Cerebellar cortex (tissue), 1 donor: ENCODE results near the gene OSM.
"Not testable (repeated sequence)": the region's sequence is repeated elsewhere in the genome, so short reads cannot be mapped to it uniquely, and the experiment has no call there.

ENCODE experiments used
- DNase-seq: peaks from one replicate; pipeline ENCODE4 v3.0.0-alpha.2; 2015; ENCODE audit warnings: low spot score

The OSM gene

DNA sequence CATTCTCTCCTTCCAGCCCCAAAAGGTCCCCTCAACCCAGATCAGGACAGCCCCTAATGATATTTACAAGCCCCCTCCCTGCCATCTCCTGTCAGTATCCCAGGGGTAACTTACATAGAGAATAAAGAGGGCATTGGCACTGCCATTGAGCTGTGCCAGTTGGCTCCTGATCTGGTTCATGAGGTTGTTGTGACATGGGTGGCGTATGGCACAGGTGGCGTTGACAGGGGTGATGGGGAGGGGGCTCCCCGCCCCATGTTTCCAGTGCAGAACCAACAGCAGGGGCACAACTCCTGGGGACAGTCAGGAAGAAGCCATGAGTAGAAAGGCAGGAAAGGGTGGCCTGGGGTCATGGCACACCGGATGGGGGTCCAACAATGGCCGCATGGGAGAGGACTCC is 22.0 kb downstream of the OSM start:
- no peak for DNase-seq

DNA sequence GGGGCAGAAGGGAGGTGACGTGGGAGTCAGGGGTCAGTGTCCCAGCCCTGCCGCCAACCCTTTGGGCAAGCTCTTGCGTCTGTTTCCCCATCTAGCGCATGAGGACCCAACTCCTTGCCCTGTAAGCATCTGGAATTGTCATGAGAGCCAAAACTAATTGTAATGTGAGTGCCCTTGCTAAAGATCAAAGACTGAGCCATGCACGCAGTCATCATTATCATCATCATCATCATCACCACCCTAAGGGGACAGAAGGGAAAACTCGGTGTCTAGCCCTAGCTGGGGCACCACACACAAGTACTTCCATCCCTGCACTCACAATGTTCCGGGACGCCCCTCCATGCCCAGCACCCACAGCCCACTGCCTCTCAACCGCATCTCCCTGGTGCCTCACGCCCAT is 22.6 kb downstream of the OSM start:
- no peak for DNase-seq

DNA sequence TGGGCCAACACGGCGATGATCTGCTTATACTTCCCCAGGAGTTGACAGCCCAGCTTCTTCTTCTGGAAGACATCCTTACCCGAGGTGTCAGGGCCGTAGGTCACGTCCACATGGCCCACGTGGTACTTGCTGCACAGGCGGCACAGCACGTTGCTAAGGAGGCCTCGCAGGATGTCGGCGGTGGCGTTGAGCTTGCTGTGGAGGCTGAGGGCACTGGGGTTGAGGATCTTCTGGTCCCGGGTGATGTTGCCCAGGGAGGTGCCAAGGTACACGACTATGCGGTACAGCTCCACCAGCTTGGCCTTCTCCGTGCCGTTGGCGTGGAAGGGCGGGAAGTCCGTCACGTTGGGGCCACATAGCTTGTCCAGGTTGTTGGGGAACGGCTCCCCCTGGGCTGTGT is 23.0 kb downstream of the OSM start:
- DNase-seq = no peak

DNA sequence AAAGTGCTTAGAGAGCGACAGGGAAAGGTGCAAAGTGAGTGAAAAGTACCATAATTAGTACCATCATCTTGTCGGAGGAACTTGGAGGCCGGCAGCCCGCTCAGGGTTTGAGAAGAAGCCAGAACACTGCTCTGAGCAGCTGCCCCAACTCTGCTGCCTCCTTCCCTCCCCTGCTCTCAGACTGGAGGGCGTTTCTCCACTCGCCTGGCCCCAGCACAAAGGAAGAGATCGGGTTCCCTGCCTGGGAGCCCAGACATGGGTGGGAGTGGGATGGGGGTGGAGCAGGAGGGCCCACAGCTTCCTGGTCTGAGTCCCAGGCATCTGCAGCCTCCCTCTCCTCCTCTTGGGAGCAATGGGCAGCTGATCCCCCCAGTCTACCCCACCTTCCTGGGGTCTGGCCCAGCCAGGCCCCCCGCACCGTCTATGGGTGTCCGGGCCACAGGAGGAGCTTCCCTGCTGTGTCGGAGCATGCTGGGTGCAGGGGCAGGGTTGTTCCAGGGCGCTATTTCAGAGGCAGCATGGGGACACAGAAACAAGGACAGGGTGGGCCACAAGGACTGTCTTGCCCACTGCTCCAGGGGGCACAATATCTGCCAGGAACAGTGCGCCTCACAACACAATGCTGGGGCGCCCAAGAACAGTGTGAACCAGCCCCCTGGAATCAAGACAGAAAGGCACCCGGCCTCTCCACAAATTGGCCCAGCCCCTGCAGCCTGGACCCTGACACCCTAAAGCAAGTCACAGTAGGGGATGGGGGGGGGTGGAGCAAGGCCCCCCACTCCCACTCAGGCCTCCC is 24.9 kb downstream of the OSM start:
- no peak for DNase-seq

DNA sequence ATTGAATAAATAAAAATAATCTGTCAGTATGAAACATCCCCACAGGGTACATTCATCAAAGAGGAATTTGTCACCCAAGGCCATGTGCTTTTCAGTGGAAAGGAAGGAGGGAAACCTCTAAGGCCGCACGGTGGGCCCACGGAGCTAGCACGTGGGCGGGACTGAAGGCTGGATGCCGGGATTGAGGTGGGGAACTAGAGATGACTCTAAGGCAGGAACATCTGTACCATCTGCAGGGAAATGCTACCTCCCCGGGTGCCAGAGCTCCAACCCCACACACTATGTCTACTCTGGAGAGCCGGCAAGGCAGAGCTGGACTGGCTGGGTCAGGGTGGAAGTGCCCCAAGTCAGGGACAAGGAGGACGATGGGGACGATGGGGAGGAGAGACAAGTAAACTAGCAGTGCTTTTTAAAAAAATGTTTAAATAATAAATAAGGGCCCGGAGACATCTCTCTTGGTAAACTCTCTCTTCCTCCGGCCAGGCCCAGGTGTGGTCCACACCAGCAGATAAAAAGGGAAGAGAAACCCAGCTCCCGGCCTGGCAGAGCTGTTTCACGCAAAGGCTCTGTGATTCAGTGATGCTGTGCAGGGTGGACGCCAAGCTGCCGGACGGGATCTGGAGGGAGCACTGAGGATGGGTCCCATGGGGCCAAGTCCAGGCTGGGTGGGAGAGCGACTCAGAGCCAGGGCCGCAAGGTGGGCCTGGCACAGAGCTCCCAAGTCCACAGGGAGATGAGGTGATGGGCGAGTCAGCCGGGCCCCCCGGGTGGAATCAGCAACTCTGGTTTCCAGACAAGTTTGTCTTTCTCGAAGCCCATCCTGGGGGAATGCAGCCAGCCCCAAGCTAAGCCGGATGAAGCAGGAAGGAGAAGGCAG is 25.9 kb downstream of the OSM start:
- DNase-seq = no peak

DNA sequence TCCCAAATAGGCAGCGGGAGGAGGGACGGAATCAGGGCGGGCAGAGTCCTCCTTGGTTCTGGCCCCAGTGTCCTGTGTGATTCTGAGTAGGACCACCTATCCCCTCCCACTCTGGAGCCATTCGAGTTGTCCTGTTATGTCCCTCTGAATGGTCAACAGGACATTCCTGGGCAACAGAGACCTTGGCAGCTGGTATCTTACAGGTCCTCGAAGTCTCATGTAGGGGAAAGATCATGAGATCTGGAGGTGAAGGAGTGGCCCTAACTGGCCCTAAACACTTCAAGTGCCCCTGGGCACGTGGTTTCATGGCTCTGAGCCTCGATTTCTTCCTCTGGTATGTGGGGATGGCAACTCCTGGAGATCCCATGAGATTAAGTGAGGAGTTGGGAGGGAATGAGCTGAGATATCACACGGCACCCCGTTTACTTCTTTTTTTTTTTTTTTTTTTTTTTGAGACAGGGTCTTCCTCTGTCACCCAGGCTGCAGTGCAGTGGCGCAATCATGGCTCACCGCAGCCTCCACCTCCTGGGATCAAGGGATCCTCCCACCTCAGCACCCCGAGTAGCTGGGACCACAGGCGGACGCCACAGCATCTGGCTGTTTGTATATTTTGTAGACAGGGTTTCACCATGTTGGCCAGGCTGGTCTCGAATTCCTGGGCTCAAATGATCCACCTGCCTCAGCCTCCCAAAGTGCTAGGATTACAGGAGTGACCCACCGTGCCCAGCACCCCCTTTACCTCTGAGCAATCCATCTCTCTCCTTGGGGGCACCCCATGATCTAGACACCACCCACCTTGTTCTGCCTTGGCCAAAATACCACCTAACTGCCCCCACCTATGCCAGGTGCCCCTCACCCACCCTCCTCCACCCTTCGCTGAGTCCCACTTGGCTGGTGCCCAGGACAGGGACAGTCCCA is 26.9 kb downstream of the OSM start:
- DNase-seq = peak; percentile 45

DNA sequence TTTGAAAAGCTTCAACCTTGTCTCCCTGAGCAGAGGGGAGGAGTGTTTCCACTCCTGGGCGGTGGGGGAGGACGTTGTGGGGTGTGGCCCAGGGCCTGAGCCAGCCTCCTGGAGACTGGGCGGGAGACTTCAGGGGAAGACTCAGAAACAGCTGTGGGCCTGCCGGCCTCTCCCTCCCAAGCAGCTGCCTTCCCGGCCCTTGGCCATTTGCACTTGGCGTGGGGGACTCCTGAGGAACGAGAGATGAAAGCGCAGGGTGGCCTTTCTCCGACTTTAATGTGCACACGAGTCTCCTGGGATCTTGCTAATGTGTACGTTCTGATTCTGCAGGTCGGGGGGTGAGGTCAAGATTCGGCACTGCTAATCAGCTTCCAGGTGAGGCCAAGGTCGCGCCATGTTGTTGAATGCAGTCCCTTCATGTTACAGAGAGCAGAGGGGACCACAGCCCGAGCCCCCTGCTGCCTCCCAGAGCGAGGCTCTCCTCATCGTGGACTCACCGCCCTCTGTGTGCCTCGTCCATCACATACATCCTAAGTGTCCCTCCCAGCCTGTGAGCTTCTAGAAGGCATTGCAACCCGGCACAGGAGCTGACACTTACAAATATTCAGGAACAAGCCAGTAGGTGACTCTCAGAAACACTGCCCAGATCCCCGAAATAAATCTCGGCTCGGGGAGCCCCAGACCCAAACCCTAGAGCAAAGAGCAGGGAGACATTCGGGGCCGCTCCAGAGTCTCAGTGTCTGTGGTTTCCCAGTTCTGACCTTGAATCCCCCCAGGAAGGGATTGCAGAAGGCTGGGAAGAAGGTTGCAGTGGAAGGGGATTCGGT is 27.8 kb downstream of the OSM start:
- DNase-seq = peak; percentile 82

DNA sequence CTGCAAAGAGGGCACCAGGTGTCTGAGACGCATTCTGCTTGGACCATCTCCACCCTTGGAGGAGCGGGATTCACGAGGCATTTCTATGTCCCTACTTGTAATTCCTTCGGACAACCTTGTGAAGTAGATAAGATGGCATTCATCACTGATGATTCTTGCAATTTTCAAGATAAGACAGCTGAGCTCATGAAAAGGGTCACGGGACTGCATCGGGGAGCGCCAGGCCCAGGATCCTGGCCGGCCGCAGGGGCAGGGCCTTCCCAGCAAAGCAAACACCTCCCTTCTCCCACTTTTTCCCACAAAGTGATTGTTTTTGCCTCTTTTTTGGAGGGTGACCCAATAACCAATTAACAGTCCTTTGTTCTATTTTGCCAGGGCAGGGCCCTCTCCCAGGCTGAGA is 28.5 kb downstream of the OSM start:
- no peak for DNase-seq

DNA sequence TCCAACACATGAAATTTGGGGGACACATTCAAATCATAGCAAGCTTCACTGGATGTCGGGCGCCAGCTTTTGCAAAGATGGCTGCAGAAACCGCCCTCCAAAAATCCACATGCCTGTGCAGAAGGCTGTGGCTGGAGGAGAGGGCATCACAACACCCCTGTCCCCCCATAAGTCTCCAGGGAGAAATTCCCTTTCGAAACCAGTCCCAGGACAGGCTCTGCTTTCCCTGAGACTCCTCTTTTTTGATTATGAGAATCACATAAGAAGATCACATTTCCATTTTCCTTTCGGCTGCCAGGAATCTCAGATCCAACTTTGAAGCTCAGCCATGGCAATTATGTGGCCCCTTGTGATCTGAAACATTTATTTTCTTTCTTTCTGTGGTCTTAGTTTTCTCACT is 29.8 kb downstream of the OSM start:
- DNase-seq = no peak

DNA sequence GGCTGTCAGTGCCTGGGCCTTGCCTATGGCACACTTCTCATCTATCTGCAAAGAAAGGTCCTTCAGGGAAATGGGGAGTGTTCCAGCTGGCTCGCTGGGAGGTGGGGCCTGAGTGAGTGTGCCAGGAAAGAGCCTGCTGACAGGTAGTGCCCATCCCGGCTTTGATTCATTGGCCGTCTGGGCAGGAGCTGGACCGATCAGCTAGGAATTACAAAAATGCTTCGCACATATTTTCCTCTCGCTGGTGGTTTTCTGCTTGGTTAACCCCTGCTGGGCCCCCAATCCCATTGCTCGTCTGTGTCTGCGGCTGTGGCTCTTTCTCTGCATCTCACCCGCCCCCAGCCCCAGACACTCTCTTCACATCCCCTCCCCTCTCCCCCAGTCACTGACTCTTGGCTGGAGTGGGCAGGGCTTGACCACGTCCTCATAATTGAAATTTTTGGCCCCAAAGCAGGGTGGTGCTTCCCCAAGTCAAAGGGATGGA is 30.9 kb downstream of the OSM start:
- DNase-seq = peak; percentile 82

DNA sequence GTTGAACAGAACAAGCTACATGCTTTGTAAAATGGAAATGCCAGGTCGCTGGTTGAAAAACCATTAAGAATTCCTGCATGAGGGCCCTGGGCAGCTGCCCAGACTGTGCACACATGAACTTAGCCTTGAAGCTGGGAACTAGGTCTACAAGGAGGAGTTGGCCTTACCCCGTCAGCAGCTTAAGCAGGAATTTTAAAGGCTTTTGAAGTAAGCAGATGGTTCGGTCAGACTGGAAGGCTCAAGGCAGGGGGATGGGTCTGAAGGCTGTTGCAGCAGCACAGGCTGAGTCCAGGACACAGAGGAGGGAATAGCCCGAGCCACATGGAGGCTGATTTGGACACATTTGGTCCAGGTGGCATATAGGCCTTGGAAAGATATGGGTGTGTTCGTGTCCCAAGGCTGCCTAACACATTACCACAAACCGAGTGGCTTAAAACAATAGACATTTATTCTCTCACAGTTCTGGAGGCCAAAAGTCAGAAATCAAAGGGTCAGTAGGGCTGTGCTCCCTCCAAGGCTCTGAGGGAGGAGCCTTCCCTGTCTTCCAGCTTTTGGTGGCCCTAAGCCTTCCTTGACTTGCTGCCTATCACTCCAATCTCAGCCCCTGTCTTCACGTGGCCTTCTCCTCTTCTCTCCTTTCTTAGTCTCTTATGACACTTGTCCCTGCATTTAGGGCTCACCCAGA is 31.7 kb downstream of the OSM start:
- DNase-seq = peak; percentile 84

DNA sequence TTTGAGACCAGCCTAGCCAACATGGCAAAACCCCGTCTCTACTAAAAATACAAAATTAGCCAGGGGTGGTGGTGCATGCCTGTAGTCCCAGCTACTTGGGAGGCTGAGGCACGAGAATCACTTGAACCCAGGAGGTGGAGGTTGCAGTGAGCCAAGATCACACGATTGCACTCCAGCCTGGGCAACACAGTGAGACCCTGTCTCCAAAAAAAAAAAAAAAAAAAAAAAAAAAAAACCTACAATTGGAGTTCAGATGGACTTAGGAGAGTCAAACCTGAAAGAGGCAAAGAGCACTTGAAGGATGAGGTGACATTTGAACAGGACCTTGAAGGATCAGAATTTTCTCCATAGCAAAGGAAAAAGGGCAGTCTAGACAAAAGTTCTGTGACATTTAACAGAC is 32.3 kb downstream of the OSM start:
- not testable (repeated sequence) for DNase-seq

DNA sequence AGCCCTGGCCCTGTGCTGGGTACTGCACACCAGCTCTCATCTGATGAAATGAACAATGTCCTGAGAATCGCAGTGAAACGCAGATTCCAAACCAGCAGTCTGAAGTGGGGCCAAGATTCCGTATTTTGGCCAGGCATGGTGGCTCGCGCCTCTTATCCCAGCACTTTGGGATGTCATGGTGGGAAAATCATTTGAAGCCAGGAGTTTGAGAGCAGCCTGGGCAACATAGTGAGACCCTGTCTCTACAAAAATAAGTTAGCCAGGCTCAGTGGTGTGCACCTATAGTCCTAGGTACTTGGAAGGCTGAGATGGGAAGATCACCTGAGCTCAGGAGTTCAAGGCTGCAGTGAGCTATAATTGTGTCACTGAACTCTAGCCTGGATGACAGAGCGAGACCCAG is 33.1 kb downstream of the OSM start:
- no peak for DNase-seq

DNA sequence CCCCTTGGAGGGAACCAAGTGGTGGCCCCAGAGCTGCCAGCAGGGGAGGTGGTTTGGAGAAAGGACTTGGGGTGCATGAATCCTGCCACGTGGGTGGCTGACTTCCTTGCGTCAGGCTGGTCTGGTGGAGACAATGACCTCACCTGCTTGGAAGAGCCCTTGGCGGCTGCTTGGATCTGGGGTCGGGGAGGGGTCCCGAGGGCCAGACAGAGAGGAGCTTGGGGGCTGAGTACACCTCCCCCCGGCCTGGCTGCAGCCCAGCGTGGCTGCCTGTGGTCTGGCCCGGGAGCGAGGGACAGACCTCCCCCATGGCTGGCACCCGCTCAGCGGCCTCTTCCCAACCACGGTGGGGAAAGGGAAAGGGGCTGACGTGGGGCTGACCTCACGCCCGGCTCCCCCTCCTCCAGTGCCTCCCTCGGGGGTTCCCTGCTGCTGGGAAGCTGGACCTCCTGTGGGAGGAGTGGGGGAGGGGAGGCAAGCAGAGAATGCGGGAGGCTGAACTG is 33.9 kb downstream of the OSM start:
- DNase-seq = no peak

DNA sequence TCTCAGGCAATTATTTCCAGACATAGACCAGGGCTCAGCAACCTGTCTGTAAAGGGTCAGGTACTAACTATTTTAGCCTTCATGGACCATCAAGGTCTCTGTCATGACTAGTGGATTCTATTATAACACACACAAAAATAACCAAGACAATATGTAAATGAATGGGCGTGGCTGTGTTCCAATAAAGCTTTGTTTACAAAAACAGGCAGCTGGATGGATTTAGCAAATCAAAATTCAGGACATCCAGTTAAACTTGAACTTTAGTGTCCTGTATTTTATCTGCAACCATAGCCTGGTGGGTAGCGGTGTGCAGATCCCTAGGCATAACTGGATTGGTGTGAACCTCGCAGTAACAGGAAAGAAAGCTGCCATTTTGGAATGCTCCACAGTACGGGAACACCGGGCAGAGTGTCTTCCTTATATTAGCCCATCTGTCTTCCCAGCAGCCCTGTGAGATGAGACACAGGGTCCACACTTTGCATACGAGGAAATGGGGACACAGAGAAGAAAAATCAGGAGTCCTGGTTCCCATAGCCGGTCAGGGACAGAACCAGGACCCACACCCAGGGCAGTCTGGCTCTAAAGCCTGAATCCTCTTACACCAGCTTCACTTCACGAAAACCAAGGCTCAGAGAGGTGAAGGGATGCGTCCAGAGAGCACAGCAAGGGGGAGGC is 35.7 kb downstream of the OSM start:
- no peak for DNase-seq

DNA sequence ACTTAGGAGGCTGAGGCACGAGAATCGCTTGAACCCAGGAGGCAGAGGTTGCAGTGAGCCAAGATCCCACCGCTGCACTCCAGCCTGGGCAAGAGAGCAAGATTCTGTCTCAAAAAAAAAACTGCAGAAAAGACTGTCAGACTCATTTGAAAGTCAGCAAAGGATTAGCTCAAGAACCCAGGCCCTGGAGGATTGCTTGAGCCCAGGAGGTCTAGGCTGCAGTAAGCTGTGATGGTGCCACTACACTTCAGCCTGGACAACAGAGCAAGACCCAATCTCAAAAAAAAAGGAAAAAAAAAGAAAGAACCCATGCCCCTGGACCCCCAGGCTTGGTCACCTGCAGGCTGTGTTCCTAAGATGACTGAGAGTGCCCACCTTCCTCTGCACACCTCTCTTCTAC is 36.3 kb downstream of the OSM start:
- DNase-seq = no peak

DNA sequence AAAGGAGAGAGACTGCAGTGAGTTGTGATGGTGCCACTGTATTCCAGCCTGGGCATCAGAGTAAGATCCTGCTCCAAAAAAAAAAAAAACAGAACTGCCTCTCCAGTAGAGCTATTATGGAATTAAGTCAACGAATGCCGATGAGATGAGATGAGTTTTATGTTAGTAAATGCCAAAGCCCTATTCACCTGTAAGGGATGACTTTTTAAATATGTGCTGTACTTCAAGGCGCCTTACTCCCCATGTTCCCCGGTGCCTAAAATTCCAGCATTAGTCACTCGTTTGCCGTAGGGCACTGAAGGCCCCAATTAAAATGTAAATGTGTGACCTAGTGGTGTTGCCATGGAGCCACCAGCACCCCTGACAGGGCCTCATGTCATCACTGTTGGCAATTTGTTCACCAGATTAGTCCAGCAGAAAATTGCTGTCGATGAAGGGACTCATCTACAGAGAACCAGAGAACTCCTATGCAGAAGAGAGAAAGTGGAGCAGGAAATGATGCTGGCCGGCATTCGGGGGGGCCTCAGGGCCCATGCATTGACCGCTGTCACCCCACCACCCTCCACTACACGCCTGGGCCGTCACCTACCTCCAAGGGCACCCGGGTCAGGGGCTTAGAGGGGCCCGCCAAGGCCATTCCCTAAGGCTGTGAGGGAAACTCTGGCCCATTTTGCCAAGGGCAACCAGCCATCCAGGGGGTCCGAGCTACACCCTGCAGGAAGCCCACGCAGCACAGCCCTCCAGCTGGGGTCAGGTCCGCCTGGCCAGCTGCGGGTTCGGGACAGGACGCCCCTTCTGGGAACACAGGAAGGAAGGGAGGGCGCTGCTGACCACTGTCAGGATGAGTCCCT is 37.9 kb downstream of the OSM start:
- DNase-seq = peak; percentile 89

DNA sequence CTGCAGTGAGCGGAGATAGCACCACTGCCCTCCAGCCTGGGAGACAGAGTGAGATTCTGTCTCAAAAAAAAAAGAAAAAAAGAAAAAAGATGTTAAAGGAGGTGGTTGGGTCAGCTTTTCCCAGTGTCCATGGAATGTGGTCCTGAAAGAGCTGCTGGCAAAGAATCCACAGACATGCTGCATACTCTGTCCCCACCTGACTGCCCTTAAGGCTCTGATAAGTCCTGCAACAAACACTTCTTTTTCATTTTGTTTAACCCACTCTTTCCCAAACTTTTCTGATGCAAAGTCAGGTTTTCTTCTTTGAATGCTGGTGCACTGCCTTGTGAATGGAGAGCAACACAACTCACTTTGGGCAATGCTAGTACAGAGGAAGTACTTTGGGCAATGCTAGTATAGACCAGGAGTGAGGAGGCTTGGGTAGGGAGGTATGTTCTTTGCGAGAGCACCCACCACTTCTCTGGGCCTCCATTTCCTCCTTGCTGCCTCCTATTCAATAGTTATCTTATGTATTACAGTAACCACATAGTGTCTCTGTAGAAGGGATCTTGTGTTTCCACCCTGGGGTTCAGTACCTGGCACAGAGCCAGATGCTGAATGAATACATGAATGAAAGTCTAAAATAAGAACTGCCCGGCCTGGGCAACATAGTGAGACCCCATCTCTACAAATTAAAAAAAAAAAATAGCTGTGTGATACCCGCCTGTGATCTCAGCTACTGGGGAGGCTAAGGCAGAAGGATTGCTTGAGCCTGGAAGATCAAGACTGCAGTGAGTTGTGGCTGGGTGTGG is 39.0 kb downstream of the OSM start:
- DNase-seq = no peak
